ENCODE data around the gene SH3BP4.
"Not testable (repeated sequence)": the region's sequence is repeated elsewhere in the genome, so short reads cannot be mapped to it uniquely, and the experiment has no call there.

Gene SH3BP4

GRCh38 chr2:235057616-235058015 is 105.8 kb downstream of the SH3BP4 start:
- not testable (repeated sequence) for DNase-seq (ENCODE audit: low read depth)

GRCh38 chr2:235059161-235059560 is 107.3 kb downstream of the SH3BP4 start:
- no peak for DNase-seq (ENCODE audit: low read depth)

DNA sequence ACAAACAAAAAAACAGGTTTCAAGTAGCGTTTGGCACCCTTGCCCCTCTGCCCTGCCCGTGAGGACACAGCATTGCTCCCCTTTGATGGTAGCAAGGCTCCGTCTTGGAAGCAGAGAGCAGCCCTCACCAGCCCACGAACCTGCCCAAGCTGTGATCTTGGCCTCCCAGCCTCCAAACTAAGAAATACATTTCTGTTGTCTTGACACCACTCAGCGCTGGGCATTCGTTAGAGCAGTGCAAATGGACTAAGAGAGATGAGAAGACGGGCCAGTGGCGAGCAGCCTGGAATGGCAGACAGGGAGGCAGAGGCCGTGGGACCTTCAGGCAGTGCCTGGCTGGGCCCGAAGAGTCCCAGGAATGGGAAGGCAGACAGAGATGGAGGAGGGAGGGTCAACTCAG is 109.8 kb downstream of the SH3BP4 start:
- no peak for DNase-seq (ENCODE audit: low read depth)

GRCh38 chr2:235063471-235063961 is 111.7 kb downstream of the SH3BP4 start:
- no peak for DNase-seq (ENCODE audit: low read depth)

- DNase-seq (ENCODE audit: low read depth): no peak
Observed at GRCh38 chr2:235064976-235065375, 113.2 kb downstream of the SH3BP4 start.

GRCh38 chr2:235066490-235066889 is 114.7 kb downstream of the SH3BP4 start:
- no peak for DNase-seq (ENCODE audit: low read depth)

GRCh38 chr2:235066895-235067294 is 115.1 kb downstream of the SH3BP4 start:
- DNase-seq (ENCODE audit: low read depth): no peak

- no peak for DNase-seq (ENCODE audit: low read depth)
Observed at GRCh38 chr2:235068701-235069100, 116.9 kb downstream of the SH3BP4 start.

DNA sequence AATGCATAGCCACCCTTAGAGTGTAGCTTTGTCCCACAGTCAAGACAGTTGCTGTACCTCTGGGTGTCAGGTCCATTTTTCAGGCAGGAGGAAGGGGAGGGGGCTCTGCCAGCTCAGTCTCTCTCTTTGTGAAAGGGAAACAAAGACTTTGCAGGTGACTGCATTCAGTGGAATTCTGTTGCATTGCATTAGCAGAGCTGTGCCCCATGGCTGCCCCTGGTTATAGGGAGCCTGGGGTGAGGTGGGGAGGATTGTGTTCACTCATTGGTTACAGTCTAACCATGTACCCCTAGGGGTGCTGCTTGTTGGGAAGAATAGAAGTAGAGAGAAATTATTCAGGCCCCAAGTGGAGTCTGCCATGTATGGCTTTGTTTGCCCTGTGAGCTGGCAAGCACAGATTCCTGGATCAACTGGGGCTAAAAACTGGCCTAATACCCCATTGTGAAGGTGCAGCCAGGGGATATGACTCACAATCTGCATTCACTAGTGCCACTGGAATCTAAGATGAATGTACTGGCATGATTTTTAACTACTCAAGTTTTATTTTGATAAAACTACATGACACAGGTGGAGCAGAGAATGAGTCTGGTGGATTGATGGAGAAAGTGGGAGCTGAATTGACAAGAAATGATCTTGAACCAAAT is 118.4 kb downstream of the SH3BP4 start:
- DNase-seq (ENCODE audit: low read depth): no peak

GRCh38 chr2:235073868-235074413 is 122.1 kb downstream of the SH3BP4 start:
- DNase-seq (ENCODE audit: low read depth): no peak

- peak; percentile 50 for DNase-seq (ENCODE audit: low read depth)
Observed at GRCh38 chr2:235077046-235077445, 125.2 kb downstream of the SH3BP4 start.

GRCh38 chr2:235078182-235078581 is 126.4 kb downstream of the SH3BP4 start:
- DNase-seq (ENCODE audit: low read depth): no peak

DNA sequence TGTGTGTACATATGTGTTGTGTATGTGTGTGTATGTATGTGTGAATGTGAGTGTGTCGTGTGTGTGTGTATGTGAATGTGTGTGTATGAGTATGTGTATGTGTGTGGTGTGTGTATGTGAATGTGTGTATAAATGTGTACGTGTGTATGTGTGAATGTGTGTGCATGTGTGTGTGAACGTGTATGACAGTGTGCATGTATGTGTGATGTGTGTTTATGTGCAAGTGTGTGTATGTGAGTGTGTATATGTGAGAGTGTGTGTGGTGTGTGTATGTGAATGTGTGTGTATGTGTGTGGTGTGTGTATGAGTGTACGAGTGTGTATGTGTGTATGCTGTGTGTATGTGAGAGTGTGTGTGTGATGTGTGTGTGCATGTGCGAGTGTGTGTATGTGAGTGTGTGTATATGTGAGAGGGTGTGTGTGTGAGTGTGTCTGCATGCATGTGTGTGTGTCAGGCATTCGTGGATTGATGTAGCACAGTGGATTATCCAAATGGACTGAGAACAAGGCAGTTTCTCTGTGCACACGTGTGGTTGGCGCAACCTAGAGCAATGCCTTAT is 127.2 kb downstream of the SH3BP4 start:
- DNase-seq (ENCODE audit: low read depth): no peak

DNA sequence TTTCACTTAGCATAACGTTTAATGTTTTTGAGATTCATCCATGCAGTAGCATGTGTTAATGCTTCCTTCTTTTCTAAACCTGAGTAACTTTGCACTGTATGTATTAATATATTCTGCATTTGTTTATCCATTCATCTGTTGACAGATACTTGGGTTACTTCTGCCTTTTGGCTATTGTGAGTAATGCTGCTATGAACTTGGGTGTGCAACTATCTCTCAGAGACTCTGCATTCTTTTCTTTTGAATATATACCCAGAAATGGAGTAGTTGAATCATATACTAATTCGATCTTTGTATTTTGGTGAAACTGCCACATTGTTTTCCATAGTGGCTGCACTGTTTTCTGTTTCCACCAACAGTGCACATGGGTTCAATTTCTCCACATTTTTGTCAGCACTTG is 128.3 kb downstream of the SH3BP4 start:
- DNase-seq (ENCODE audit: low read depth): peak; percentile 74

DNA sequence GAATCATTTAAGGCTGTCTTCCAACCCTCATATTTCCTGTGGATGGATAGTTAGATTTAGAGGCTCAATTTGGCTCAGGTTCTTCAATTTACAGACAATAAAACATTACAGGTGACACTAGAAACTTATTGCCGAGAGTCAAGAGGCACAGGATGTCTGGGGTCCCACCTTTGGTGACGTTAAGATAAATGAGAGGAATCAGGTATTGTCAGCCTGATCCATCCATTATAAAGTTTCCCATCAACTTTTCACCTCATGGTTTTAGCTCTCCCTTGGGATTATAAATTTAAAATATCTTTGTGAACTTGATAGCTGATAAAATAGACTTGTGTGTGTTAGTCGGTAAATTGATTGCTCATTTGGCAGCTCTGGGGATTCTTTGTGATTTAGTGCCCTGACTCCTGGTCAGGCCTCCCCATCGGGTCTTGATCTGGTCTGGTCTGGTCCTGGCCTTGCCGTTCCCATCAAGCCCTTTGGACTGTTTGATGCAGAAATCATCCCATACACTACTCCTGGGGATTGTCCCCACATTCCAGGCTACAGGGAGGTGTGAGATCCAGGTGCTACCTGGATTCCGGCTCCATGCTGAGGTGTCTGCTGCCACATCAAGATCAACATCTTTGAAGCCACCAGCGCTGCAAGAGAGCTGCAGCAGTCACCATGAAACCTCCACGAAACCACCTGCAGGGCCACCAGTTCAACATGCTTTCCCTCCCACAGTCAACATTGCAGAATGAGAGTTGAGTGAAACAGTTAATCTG is 130.9 kb downstream of the SH3BP4 start:
- no peak for DNase-seq (ENCODE audit: low read depth)

DNA sequence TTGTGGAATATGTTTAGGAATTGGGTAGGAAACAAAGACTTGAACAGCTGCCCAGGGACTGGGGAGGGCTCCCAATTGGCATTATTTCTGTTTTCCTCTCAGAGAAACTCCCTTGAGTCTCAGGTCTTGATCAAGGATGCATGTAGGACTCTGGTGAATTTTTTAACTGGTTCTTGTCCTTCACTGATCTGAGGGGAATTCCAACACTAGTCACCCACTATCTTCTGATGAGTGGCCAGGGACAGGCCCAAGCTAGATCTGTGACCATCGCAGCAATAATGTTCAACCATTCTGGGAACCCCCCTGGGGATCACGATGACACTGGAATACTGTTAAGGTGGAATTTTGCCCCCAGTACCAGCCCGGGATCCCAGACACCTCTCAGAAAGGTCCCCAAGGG is 132.0 kb downstream of the SH3BP4 start:
- DNase-seq (ENCODE audit: low read depth): no peak

- DNase-seq (ENCODE audit: low read depth): no peak
Observed at GRCh38 chr2:235084424-235084823, 132.6 kb downstream of the SH3BP4 start.

GRCh38 chr2:235085476-235085875 is 133.7 kb downstream of the SH3BP4 start:
- no peak for DNase-seq (ENCODE audit: low read depth)

DNA sequence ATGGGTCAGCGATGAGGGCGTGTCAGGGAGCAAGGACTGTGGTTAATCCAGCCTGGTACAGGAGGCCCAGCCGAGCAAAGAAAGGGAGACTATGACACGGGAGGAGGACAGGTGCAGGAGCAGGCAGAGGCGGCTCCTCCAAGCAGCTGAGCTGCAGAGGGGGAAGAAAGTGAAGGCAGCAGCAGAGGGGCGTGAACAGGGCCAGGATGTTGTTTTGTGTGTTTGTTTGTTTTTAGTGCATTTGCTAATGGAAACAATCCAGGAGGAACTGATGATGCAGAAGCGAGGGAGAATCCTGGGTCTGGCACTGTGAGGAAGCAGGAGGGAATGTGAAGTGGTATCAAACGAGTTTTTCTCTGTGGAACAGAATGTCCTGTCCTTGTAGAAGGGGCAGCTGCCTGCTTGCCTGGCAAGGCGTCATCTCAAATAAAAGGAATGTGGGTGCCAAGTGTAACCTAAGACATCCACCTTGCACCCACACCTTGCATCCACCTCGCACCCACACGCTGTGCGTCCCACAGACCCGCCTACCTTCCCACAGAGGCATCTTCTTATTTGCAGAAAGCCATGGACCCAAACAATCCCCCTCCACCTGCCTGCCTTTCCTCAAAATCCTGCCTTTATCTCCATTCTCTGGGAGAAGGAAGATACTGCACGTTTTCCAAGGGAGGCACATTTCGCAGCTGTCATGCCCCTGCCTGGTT is 134.8 kb downstream of the SH3BP4 start:
- no peak for DNase-seq (ENCODE audit: low read depth)

DNA sequence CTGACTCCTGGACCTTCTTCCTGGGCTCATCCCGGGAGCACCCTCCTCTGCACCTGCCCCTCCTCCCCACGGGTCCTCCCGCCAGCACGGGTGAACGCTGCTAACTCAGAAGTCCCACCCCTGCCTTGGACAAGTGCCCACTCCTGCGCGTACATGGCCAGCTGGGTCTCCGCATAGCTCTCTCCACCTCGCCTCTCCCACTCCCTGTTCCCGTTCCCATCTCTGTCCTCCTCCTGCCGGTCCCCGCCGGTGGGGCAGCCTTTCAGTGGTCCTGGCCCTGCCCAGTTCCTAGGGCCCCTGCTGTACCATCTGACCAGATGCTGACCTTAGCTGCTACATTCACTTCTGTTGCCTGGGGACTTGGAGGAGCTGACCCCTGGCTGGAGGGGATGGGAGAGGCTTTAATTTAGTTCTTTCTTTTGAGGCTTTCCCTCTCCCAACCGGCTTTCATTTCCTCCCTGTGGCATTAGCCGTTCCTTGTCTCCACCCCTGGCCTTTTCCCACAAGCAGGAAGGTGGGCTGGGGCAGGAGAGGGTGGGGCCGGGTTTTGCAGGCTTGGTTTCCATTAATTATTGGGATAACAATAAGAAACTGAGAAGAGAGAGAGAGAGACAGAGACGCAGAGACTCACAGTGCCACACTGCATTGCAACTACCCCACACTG is 136.1 kb downstream of the SH3BP4 start:
- no peak for DNase-seq (ENCODE audit: low read depth)

GRCh38 chr2:235088496-235088921 is 136.7 kb downstream of the SH3BP4 start:
- DNase-seq (ENCODE audit: low read depth): no peak

DNA sequence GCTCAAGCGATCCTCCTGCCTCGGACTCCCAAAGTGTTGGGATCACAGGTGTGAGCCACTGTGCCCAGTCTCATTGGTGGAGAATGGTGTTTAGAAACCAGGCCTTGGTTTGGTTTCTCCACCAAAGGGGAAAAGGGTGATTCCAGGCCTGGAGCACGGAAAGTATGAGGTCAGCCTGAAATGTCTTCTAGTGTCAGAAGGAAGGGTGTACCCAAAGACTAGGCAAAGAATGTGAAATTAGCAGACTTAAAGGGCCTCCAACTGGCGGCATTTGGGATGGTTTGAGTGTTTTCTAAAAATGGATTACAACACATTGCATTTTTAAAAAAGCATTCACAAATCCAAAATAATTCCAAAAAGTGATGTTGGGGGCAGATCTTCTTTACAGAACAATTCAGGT is 139.6 kb downstream of the SH3BP4 start:
- DNase-seq (ENCODE audit: low read depth): no peak

All from ELR (cell line).